HepG2 (cell line): ENCODE results near the gene TCEANC. TPM values are rescaled to one million over a fixed set of nuclear protein-coding genes. Genes with fewer than 3 reads are reported as not detected.

ENCODE experiments used
- ATAC-seq: fragments of 200-7000 bp; cut with Tn5 transposase; 3 replicates; pipeline ENCODE4 v1.9.1; 2020; ENCODE audit warnings: mild to moderate bottlenecking, moderate library complexity
- BruUV-seq: library from RNA; stranded (reverse); fragments of 400-500 nt; replicated peaks from 2 replicates; lab custom pipeline; 2021; lab: Mats Ljungman, UMichigan
- CTCF ChIA-PET: fragments of 300-600 bp; formaldehyde crosslinking; extraction: SDS; loops from one replicate; lab custom pipeline; 2021; ENCODE audit warnings: low total read pairs, inconsistent platforms, low intra/inter-chr PET ratio; lab: Yijun Ruan, JAX
- POLR2A ChIA-PET: fragments of 350-600 bp; sonication (Branson Sonifier 250); formaldehyde crosslinking; loops from one replicate; lab custom pipeline; 2020; ENCODE audit warnings: antibody characterized with exemption, inconsistent platforms; lab: Yijun Ruan, JAX
- DNase-seq: peaks from one replicate; pipeline ENCODE4 v3.0.0-alpha.2; 2015; ENCODE audit warnings: low spot score
- FAIRE-seq: peaks from 3 replicates; lab custom pipeline; 2011; peaks lifted over from hg19 to GRCh38; lab: Jason Lieb, UNC
- H2AFZ ChIP-seq: one replicate; pipeline ENCODE4 v1.6.1; 2011; ENCODE audit warnings: low read length, inconsistent platforms
- H3K27ac ChIP-seq: fragments of 300-600 bp; 3 replicates; pipeline ENCODE4 v1.8.0; 2011; ENCODE audit warnings: mixed run types, mild to moderate bottlenecking, mixed read lengths, low read length, inconsistent platforms; ENCODE audit not compliant: insufficient read depth; ENCODE audit errors: extremely low read length
- H3K27me3 ChIP-seq, 2 experiments: fragments of 200-600 bp in 1 of 2; 2 replicates in 1 of 2; 3 replicates in 1 of 2; pipeline versions ENCODE4 v1.6.0 to v1.8.0; 2011; ENCODE audit warnings: low read length in 2 of 2, mild to moderate bottlenecking in 2 of 2, moderate library complexity in 2 of 2, inconsistent platforms in 1 of 2; ENCODE audit not compliant: insufficient read depth in 2 of 2, control insufficient read depth in 1 of 2
- H3K36me3 ChIP-seq, 2 experiments: fragments of 200-600 bp in 1 of 2; replicated peaks in 1 of 2; 2 replicates in 1 of 2; 3 replicates in 1 of 2; pipeline versions ENCODE4 v1.5.1 to v1.8.0; 2011; ENCODE audit warnings: low read length in 2 of 2, inconsistent platforms in 1 of 2; ENCODE audit not compliant: insufficient read depth in 2 of 2, control insufficient read depth in 1 of 2
- H3K4me1 ChIP-seq: 2 replicates; pipeline ENCODE4 v1.5.1; 2012; ENCODE audit warnings: low read length, inconsistent platforms; ENCODE audit not compliant: insufficient read depth
- H3K4me2 ChIP-seq: 2 replicates; pipeline ENCODE4 v1.6.0; 2011; ENCODE audit warnings: low read depth, low read length, inconsistent platforms
- H3K4me3 ChIP-seq, 3 experiments: fragments of 200-600 bp in 1 of 3; sonication (generic), shearing (Covaris generic) in 1 of 3; replicated peaks in 1 of 3; 2 replicates each; pipeline ENCODE4 v1.5.1; 2011 to 2016; ENCODE audit warnings: low read length in 3 of 3, inconsistent platforms in 2 of 3, low read depth in 2 of 3, mild to moderate bottlenecking in 2 of 3, control low read depth in 1 of 3, mixed read lengths in 1 of 3; ENCODE audit not compliant: insufficient read depth in 1 of 3
- H3K79me2 ChIP-seq: one replicate; pipeline ENCODE4 v1.6.1; 2011; ENCODE audit warnings: low read length, inconsistent platforms; ENCODE audit not compliant: insufficient read depth
- H3K9ac ChIP-seq: 2 replicates; pipeline ENCODE4 v1.6.0; 2011; ENCODE audit warnings: mild to moderate bottlenecking, low read depth, low read length, inconsistent platforms; ENCODE audit not compliant: insufficient read depth
- H3K9me3 ChIP-seq: 2 replicates; pipeline ENCODE4 v1.5.1; 2012; ENCODE audit warnings: mild to moderate bottlenecking, low read length
- H4K20me1 ChIP-seq: 2 replicates; pipeline ENCODE4 v1.6.0; 2011; ENCODE audit warnings: inconsistent platforms, mild to moderate bottlenecking, low read length, moderate library complexity; ENCODE audit not compliant: insufficient read depth
- EED ChIP-seq: sonication (generic); formaldehyde crosslinking; IDR thresholded peaks from 2 replicates; pipeline ENCODE4 v1.5.0; 2020; ENCODE audit warnings: mild to moderate bottlenecking, missing genetic modification reagents
- FIP1L1 ChIP-seq: fragments of 200-400 bp; formaldehyde crosslinking; IDR thresholded peaks from 2 replicates; pipeline ENCODE4 v1.6.1; 2018; ENCODE audit warnings: low read depth, mild to moderate bottlenecking, low read length, moderate library complexity, borderline replicate concordance; ENCODE audit not compliant: insufficient read depth
- GATAD1 ChIP-seq: IDR thresholded peaks from 2 replicates; pipeline ENCODE4 v1.6.1; 2016; ENCODE audit warnings: missing genetic modification reagents, missing compliant biosample characterization
- IRF1 ChIP-seq: sonication (generic); formaldehyde crosslinking; IDR thresholded peaks from 2 replicates; pipeline ENCODE4 v1.4.0; 2020; ENCODE audit warnings: low read depth, mild to moderate bottlenecking, missing genetic modification reagents
- IRX3 ChIP-seq: sonication (generic); formaldehyde crosslinking; IDR thresholded peaks from 2 replicates; pipeline ENCODE4 v1.8.1; 2023; ENCODE audit warnings: mild to moderate bottlenecking, low read depth, missing genetic modification reagents, borderline replicate concordance
- MBD4 ChIP-seq: IDR thresholded peaks from 2 replicates; pipeline ENCODE4 v1.6.1; 2012; ENCODE audit warnings: low read length, inconsistent platforms, borderline replicate concordance
- MEF2D ChIP-seq: sonication (generic); formaldehyde crosslinking; IDR thresholded peaks from 2 replicates; pipeline ENCODE4 v1.5.1; 2020; ENCODE audit warnings: mild to moderate bottlenecking, missing genetic modification reagents
- NCOA2 ChIP-seq: sonication (generic); formaldehyde crosslinking; IDR thresholded peaks from 2 replicates; pipeline ENCODE4 v1.8.0; 2022; ENCODE audit warnings: inconsistent platforms
- PITX1 ChIP-seq: sonication (generic); formaldehyde crosslinking; IDR thresholded peaks from 2 replicates; pipeline ENCODE4 v1.5.1; 2020; ENCODE audit warnings: mild to moderate bottlenecking, missing genetic modification reagents
- ZMYM2 ChIP-seq: sonication (generic); formaldehyde crosslinking; IDR thresholded peaks from 2 replicates; pipeline ENCODE4 v1.8.0; 2022; ENCODE audit warnings: mild to moderate bottlenecking, missing genetic modification reagents
- ZNF446 ChIP-seq: sonication (generic); formaldehyde crosslinking; IDR thresholded peaks from 2 replicates; pipeline ENCODE4 v1.5.0; 2020; ENCODE audit warnings: mild to moderate bottlenecking, missing genetic modification reagents
- ZNF569 ChIP-seq: sonication (generic); formaldehyde crosslinking; IDR thresholded peaks from 2 replicates; pipeline ENCODE4 v1.5.0; 2020; ENCODE audit warnings: mild to moderate bottlenecking, missing genetic modification reagents, moderate library complexity, borderline replicate concordance
- ZNF761 ChIP-seq: sonication (generic); formaldehyde crosslinking; conservative IDR thresholded peaks from 2 replicates; pipeline ENCODE4 v1.4.0; 2020; ENCODE audit warnings: mild to moderate bottlenecking, missing genetic modification reagents
- ZNF83 ChIP-seq: sonication (generic); formaldehyde crosslinking; IDR thresholded peaks from 2 replicates; pipeline ENCODE4 v1.4.0; 2020; ENCODE audit warnings: missing genetic modification reagents, mild to moderate bottlenecking, borderline replicate concordance
- WGBS: methylation state at CpG from one replicate; pipeline ENCODE4 v1.1.6; 2017; ENCODE audit warnings: low lambda C conversion rate; 5-methylcytosine and 5-hydroxymethylcytosine counted together
- in situ Hi-C: cut with HindIII; loops from 2 replicates; pipeline ENCODE4 v1.10.0; 2017; ENCODE audit warnings: low pct_unique_long_range_greater_than_20kb; ENCODE audit not compliant: extremely low pct_ligation_motif_present
- intact Hi-C: fragments of 100-400 bp; cut with micrococcal nuclease; formaldehyde crosslinking; loops from one replicate; pipeline ENCODE4 v1.10.0; 2022; ENCODE audit not compliant: unreplicated experiment
- polyA plus RNA-seq, 8 experiments: library from polyadenylated mRNA; depleted of rRNA in 3 of 8; stranded (reverse) in 7 of 8; unstranded in 1 of 8; fragments of >200 nt; fragmentation: Illumina TruSeq in 4 of 8; extraction: Trizol in 4 of 8; gene quantifications; 2 replicates each; pipeline versions ENCODE4 v1.2.1 to v1.2.3, GENCODE V29; 2011 to 2016; ENCODE audit warnings: low read depth in 4 of 8, missing spikeins in 1 of 8, mixed read lengths in 1 of 8; ENCODE audit not compliant: insufficient read depth in 1 of 8
- total RNA-seq, 5 experiments: library from RNA; depleted of rRNA; stranded (reverse); fragments of >200 nt; fragmentation: Illumina TruSeq; extraction: Trizol; gene quantifications; 2 replicates each; pipeline ENCODE4 v1.2.3, GENCODE V29; 2016; ENCODE audit warnings: low read depth in 1 of 5
- TF ChIP-seq, protein P1 (sequence below): sonication (generic); formaldehyde crosslinking; IDR thresholded peaks from one replicate; pipeline ENCODE4 v1.5.1; 2020; ENCODE audit warnings: mild to moderate bottlenecking, missing genetic modification reagents; ENCODE audit errors: not compliant biosample characterization

The TCEANC gene
- total and polyA plus RNA-seq, 2 of the 13 experiments (the other 11 are each of a cell fraction or from before 2014, with no cell fraction given) = 0.51 to 0.97 TPM

GRCh38 chrX:13684361-13684760 lies 31.4 kb downstream of the TCEANC start (continued):
- TF ChIP-seq ZNF761 = no peak
- TF ChIP-seq IRF1 (CRISPR knock-in tag) = no peak
- no peak for TF ChIP-seq ZMYM2 (CRISPR knock-in tag)
- TF ChIP-seq IRX3 (CRISPR knock-in tag) = no peak
- no peak for TF ChIP-seq ZNF446 (CRISPR knock-in tag)
- TF ChIP-seq FIP1L1 = no peak
- no peak for TF ChIP-seq MBD4
- TF ChIP-seq ZNF569 (CRISPR knock-in tag) = no peak

- DNase-seq (no peak), FAIRE-seq (no peak), ATAC-seq (no peak)
- Histone ChIP-seq H3K4me2 (no peak overlapping the region), H3K9me3 (no peaks in the 10 kb centered on the region), H3K27me3 (no peaks in the 10 kb centered on the region), H3K79me2 (peaks cover 10% of the 10 kb centered on the region), H3K4me3 (no peak overlapping the region), H3K36me3 (no peaks in the 10 kb centered on the region), H3K9ac (no peak overlapping the region), H4K20me1 (no peaks in the 10 kb centered on the region), H3K4me1 (no peaks in the 10 kb centered on the region; the same call in 1 of the 2 replicates), H2AFZ (no peak overlapping the region), H3K27ac (no peak overlapping the region)
- no TSS peak for BruUV-seq
- intact Hi-C loops = no loop called here
- in situ Hi-C loops = no loop called here
- ChIA-PET POLR2A (no interaction called here), CTCF (no interaction called here)
- WGBS = 2% methylated on average over 3 of the region's 3 CpGs
- TF ChIP-seq NCOA2 (no peak), PITX1 (no peak), MEF2D (CRISPR knock-in tag) (no peak), GATAD1 (CRISPR knock-in tag) (no peak), ZNF83 (CRISPR knock-in tag) (no peak), EED (CRISPR knock-in tag) (no peak)
- TF ChIP-seq, protein P1, sequence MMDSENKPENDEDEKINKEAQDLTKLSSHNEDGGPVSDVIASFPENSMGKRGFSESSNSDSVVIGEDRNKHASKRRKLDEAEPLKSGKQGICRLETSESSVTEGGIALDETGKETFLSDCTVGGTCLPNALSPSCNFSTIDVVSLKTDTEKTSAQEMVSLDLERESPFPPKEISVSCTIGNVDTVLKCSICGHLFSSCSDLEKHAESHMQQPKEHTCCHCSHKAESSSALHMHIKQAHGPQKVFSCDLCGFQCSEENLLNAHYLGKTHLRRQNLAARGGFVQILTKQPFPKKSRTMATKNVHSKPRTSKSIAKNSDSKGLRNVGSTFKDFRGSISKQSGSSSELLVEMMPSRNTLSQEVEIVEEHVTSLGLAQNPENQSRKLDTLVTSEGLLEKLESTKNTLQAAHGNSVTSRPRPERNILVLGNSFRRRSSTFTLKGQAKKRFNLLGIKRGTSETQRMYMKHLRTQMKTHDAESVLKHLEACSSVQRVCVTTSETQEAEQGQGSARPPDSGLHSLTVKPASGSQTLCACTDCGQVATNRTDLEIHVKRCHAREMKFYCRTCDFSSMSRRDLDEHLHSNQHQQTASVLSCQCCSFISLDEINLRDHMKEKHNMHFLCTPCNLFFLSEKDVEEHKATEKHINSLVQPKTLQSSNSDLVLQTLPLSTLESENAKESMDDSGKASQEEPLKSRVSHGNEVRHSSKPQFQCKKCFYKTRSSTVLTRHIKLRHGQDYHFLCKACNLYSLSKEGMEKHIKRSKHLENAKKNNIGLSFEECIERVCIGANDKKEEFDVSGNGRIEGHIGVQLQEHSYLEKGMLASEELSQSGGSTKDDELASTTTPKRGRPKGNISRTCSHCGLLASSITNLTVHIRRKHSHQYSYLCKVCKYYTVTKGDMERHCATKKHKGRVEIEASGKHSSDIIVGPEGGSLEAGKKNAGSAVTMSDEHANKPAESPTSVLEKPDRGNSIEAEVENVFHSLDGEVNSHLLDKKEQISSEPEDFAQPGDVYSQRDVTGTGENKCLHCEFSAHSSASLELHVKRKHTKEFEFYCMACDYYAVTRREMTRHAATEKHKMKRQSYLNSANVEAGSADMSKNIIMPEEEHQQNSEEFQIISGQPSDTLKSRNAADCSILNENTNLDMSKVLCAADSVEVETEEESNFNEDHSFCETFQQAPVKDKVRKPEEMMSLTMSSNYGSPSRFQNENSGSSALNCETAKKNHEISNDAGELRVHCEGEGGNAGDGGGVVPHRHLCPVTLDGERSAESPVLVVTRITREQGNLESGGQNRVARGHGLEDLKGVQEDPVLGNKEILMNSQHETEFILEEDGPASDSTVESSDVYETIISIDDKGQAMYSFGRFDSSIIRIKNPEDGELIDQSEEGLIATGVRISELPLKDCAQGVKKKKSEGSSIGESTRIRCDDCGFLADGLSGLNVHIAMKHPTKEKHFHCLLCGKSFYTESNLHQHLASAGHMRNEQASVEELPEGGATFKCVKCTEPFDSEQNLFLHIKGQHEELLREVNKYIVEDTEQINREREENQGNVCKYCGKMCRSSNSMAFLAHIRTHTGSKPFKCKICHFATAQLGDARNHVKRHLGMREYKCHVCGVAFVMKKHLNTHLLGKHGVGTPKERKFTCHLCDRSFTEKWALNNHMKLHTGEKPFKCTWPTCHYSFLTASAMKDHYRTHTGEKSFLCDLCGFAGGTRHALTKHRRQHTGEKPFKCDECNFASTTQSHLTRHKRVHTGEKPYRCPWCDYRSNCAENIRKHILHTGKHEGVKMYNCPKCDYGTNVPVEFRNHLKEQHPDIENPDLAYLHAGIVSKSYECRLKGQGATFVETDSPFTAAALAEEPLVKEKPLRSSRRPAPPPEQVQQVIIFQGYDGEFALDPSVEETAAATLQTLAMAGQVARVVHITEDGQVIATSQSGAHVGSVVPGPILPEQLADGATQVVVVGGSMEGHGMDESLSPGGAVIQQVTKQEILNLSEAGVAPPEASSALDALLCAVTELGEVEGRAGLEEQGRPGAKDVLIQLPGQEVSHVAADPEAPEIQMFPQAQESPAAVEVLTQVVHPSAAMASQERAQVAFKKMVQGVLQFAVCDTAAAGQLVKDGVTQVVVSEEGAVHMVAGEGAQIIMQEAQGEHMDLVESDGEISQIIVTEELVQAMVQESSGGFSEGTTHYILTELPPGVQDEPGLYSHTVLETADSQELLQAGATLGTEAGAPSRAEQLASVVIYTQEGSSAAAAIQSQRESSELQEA (CRISPR knock-in tag) = no peak
These were observed 32.3 kb downstream of the TCEANC start for GRCh38 chrX:13685126-13685763.
